Pancreas (tissue), 10 donors: ENCODE results near the gene PRR15L. TPM values are rescaled to one million over a fixed set of nuclear protein-coding genes. Genes with fewer than 3 reads are reported as not detected.

Experiments used
- ATAC-seq, 4 donors: fragments of 200-7000 bp; cut with Tn5 transposase; one replicate each; pipeline versions ENCODE4 v1.8.0 to v1.9.1; 2020; ENCODE audit warnings: mild to moderate bottlenecking in 4 of 4, moderate library complexity in 4 of 4
- DNase-seq, 6 donors: peaks; one replicate each; pipeline ENCODE4 v3.0.0-alpha.2; 2020
- FAIRE-seq: peaks from 2 replicates; lab custom pipeline; 2012; peaks lifted over from hg19 to GRCh38; lab: Jason Lieb, UNC
- H3K27ac ChIP-seq, 4 donors: fragments of 200-600 bp; sonication (generic); 1 replicate in 3 of 4; 2 replicates in 1 of 4; pipeline versions ENCODE4 v1.5.0 to v1.8.0; 2020
- H3K27me3 ChIP-seq, 4 donors: fragments of 200-600 bp; one replicate each; pipeline ENCODE4 v1.8.0; 2021
- H3K36me3 ChIP-seq, 3 donors: fragments of 200-600 bp; sonication (generic) in 1 of 3; one replicate each; pipeline versions ENCODE4 v1.5.0 to v1.8.0; 2020 to 2021
- H3K4me1 ChIP-seq, 3 donors: fragments of 200-600 bp; one replicate each; pipeline ENCODE4 v1.8.0; 2021
- H3K4me3 ChIP-seq, 4 donors: fragments of 200-600 bp; sonication (generic) in 2 of 4; one replicate each; pipeline versions ENCODE4 v1.5.0 to v1.8.0; 2020 to 2021
- H3K9me3 ChIP-seq, 4 donors: fragments of 200-600 bp; one replicate each; pipeline ENCODE4 v1.8.0; 2021
- WGBS, 2 donors: extraction: QIAGEN DNeasy Blood & Tissue Kit; methylation state at CpG; one replicate each; pipeline ENCODE4 v1.1.7; 2013; 5-methylcytosine and 5-hydroxymethylcytosine counted together
- intact Hi-C, 3 donors: fragments of 100-400 bp; cut with DNase I; formaldehyde crosslinking; loops; one replicate each; pipeline versions ENCODE4 v1.11.1 to v1.14.2; 2022
- polyA plus RNA-seq, 2 donors: library from polyadenylated mRNA; stranded (reverse); fragments of 200-250 nt; gene quantifications; one replicate each; pipeline ENCODE4 v1.2.3, GENCODE V29; 2013
- total RNA-seq, 6 donors: library from RNA; stranded (reverse); fragmentation: NEBNext Ultra II Directional in 4 of 6; extraction: Animal tissue kit (Norgen Biotek cat#: 25700) in 4 of 6; gene quantifications; one replicate each; pipeline versions ENCODE4 v1.2.1 to v1.2.4, GENCODE V29; 2021 to 2023
- TF ChIP-seq, protein P1 (sequence below), 4 donors: fragments of 200-600 bp; sonication (generic) in 3 of 4; IDR thresholded peaks; one replicate each; pipeline versions ENCODE4 v1.5.0 to v1.8.0; 2021; ENCODE audit warnings: antibody characterized with exemption in 4 of 4
- donor health status: healthy with polysubstance abuse.
- donor health status: DM: no; HTN: no; CAD: no; lungs with moderate emphysema.
- donor health status: DM: no; HTN: no; CAD: no.
- donor health status: control.
- donor health status: control.
- donor health status: Bipolar disorder and iron deficiency.
- donor health status: DM: yes; HTN: yes; CAD: no.
- donor health status: DM: no; HTN: no; CAD: no.
- donor health status: DM: no; HTN: no; CAD: no.
- donor health status: DM: yes; HTN: yes; CAD: no.

PRR15L gene
- total and polyA plus RNA-seq, 8 donors, result 26.6 to 68.6 (median 49.8) TPM

DNA sequence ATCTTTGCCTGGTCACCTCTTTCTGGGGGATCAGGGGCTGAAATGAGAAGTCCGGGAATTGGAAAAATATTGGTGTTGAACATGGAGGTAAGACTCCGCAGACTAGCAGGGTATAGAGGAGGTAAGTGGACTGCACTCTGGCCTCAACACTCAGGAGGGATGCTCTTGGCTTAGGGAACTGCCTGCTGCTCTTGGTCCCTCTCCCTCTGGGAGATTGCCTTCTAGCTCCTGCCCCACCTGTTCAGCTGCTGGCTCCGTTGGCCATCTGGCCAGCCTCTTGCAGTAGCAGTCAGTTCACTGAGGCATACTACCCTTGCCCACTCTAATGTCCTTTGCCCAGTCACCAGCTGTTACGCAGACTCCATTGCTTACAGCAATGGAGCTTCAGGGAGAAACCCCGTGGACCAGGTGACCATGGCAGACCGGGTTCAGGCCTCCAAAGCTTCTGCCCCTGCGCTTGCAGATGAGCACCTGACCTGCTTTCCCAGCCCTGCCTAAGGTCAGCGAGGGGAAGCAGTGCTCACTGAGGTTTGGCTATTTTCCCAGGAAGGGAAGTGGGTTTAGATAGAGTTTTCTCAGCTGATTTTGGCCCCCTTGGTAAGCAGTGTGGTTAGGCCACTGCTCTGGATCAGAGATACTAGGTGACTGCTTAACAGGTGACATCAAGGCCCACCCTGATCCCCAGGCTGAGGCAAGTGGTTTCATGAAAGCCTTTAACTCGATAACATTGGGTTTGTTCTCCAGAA is 25.1 kb upstream of the PRR15L start:
- no peaks in the 10 kb centered on the region for H3K9me3 ChIP-seq
- WGBS, 2 donors, result 85 to 86% methylated on average over 9 of the region's 9 CpGs
- peaks cover 0 to 53% (median 35%) of the 10 kb centered on the region in 3 donors for H3K36me3 ChIP-seq
- no peak overlapping the region for H3K27ac ChIP-seq
- peaks cover 0 to 4% (median 0%) of the 10 kb centered on the region in 3 donors for H3K4me1 ChIP-seq
- ATAC-seq (peak in 2 of 4 donors; percentile 6 to 12), FAIRE-seq (no peak), DNase-seq (no peak)
- no peak overlapping the region for H3K4me3 ChIP-seq
- no peaks in the 10 kb centered on the region for H3K27me3 ChIP-seq
- TF ChIP-seq, protein P1, sequence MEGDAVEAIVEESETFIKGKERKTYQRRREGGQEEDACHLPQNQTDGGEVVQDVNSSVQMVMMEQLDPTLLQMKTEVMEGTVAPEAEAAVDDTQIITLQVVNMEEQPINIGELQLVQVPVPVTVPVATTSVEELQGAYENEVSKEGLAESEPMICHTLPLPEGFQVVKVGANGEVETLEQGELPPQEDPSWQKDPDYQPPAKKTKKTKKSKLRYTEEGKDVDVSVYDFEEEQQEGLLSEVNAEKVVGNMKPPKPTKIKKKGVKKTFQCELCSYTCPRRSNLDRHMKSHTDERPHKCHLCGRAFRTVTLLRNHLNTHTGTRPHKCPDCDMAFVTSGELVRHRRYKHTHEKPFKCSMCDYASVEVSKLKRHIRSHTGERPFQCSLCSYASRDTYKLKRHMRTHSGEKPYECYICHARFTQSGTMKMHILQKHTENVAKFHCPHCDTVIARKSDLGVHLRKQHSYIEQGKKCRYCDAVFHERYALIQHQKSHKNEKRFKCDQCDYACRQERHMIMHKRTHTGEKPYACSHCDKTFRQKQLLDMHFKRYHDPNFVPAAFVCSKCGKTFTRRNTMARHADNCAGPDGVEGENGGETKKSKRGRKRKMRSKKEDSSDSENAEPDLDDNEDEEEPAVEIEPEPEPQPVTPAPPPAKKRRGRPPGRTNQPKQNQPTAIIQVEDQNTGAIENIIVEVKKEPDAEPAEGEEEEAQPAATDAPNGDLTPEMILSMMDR (IDR thresholded peaks at IDR 0.05), result no peak
- intact Hi-C loops, result loop anchor here in 1 of 3 donors (5.0 kb wide), 1 partner anchor 34 kb away; no protein-coding TSS in a partner anchor

DNA sequence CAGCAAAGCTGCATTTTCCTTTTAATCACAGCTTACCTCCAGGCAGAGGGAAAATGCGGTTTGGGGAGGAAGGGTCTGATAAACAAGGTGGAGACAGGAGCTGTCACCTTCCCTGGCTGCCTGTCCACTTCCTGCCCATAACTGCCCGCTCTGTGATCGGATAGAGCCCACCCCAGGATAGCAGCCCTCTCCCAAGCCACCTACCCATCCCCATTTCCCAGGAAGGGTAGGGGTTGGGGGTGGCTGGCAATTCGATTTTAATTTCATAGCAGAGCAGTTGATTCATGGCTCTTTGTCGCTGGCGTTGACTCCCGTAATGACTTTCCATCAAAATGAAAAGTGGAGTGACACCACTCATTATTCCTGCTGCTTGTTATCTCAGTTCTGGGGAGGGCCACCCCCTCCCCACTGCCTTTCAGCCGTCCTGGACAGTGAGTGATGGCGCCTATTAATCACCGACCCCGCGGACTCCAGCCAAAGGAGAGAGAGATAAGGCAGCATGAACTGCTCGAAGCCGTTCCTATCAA is 24.5 kb upstream of the PRR15L start:
- FAIRE-seq (no peak), DNase-seq (no peak), ATAC-seq (no peak)
- Histone ChIP-seq H3K27me3 (no peaks in the 10 kb centered on the region), H3K4me1 (peaks cover 0 to 2% (median 0%) of the 10 kb centered on the region in 3 donors), H3K27ac (no peak overlapping the region), H3K9me3 (no peaks in the 10 kb centered on the region), H3K36me3 (peaks cover 0 to 59% (median 42%) of the 10 kb centered on the region in 3 donors), H3K4me3 (no peak overlapping the region)
- TF ChIP-seq, protein P1 (IDR thresholded peaks at IDR 0.05), result no peak
- intact Hi-C loops, result loop anchor here in 1 of 3 donors (5.0 kb wide), 1 partner anchor 35 kb away; no protein-coding TSS in a partner anchor
- WGBS, 2 donors, result 52 to 59% methylated on average over 14 of the region's 14 CpGs

DNA sequence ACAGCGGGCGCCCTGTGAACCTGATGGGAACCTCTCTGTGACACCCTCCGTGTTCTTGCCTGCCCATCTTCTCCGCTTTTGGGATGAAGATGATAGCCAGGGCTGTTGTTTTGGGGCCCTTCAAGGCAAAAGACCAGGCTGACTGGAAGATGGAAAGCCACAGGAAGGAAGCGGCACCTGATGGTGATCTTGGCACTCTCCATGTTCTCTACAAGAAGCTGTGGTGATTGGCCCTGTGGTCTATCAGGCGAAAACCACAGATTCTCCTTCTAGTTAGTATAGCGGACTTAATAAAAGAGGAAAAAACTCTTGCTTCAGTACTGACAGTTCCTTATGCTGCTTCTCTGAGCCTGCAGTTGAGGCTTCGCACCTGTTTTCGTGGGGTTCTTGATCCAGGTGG is 23.8 kb upstream of the PRR15L start:
- TF ChIP-seq, protein P1 (IDR thresholded peaks at IDR 0.05), result no peak
- Histone ChIP-seq H3K36me3 (peaks cover 2 to 66% (median 49%) of the 10 kb centered on the region in 3 donors), H3K4me1 (no peaks in the 10 kb centered on the region), H3K4me3 (no peak overlapping the region), H3K9me3 (no peaks in the 10 kb centered on the region), H3K27me3 (no peaks in the 10 kb centered on the region), H3K27ac (no peak overlapping the region)
- FAIRE-seq (no peak), DNase-seq (no peak), ATAC-seq (peak in 1 of 4 donors; percentile 37)
- intact Hi-C loops, result loop anchor here in 1 of 3 donors (5.0 kb wide), 1 partner anchor 36 kb away; no protein-coding TSS in a partner anchor
- WGBS, 2 donors, result 94 to 97% methylated on average over 9 of the region's 9 CpGs

DNA sequence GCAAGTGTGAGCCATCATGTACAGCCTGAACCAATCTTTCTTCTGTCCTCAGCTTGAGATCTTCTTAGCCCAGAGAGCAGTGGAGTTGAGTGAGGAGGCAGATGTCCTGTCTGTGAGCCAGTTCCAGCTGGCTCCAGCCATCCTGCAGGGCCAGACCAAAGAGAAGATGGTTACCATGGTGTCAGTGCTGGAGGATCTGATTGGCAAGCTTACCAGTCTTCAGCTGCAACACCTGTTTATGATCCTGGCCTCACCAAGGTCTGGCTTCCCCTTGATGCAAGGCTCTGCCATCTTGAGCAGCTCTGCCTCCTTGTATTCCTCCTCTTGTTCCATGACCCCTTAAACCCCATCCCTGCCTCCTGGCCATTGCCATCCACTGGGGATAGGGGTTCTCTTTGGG is 22.9 kb upstream of the PRR15L start:
- intact Hi-C loops, result loop anchor here in 1 of 3 donors (5.0 kb wide), 1 partner anchor 37 kb away; no protein-coding TSS in a partner anchor
- Histone ChIP-seq H3K9me3 (no peaks in the 10 kb centered on the region), H3K4me3 (no peak overlapping the region), H3K4me1 (no peaks in the 10 kb centered on the region), H3K27me3 (no peaks in the 10 kb centered on the region), H3K36me3 (peaks cover 3 to 75% (median 58%) of the 10 kb centered on the region in 3 donors), H3K27ac (no peak overlapping the region)
- FAIRE-seq (no peak), ATAC-seq (no peak), DNase-seq (no peak)
- TF ChIP-seq, protein P1 (IDR thresholded peaks at IDR 0.05), result no peak
